ENCODE data around the gene C12orf57. TPM values are rescaled to one million over a fixed set of nuclear protein-coding genes. Genes with fewer than 3 reads are reported as not detected.

C12orf57 gene
- total RNA-seq, 4 donors from 2014 or later, result 280 to 555 (median 413) TPM

- ATAC-seq (ENCODE audit: low FRiP score) (no peak), DNase-seq (ENCODE audit: low spot score) (no peak)
- TF ChIP-seq CTCF (IDR thresholded peaks at IDR 0.05), result no peak
Observed at GRCh38 chr12:6955108-6956020, 11.5 kb downstream of the C12orf57 start.

DNA sequence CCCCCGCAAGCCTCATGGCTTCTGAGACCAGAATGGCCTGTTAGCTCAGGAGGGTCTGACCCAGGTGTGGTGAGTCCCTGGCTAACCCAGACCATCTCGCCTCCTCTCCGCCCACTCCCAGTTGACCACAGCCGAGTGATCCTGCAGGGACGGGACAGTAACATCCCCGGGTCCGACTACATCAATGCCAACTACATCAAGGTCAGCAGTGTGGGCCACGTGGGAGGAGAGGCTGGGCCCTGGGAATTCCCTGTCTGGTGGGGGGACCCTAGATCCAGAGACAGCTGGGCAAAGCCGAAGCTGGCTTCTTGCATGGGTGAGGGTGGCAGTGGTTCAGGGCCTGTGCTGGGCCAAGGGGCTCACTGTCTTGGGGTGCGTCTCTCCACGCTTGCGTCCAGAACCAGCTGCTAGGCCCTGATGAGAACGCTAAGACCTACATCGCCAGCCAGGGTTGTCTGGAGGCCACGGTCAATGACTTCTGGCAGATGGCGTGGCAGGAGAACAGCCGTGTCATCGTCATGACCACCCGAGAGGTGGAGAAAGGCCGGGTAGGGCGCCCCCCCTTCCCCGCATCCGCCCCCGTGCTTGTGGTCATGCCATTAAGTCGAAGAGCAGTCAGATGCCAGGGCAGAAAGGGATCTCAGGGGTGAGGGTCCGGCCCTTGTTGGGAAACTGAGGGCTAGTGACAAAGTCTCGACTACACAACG lies 12.4 kb downstream of the C12orf57 start:
- TF ChIP-seq CTCF (IDR thresholded peaks at IDR 0.05), result no peak
- ATAC-seq (ENCODE audit: low FRiP score), result no peak
- DNase-seq (ENCODE audit: low spot score), result no peak

DNA sequence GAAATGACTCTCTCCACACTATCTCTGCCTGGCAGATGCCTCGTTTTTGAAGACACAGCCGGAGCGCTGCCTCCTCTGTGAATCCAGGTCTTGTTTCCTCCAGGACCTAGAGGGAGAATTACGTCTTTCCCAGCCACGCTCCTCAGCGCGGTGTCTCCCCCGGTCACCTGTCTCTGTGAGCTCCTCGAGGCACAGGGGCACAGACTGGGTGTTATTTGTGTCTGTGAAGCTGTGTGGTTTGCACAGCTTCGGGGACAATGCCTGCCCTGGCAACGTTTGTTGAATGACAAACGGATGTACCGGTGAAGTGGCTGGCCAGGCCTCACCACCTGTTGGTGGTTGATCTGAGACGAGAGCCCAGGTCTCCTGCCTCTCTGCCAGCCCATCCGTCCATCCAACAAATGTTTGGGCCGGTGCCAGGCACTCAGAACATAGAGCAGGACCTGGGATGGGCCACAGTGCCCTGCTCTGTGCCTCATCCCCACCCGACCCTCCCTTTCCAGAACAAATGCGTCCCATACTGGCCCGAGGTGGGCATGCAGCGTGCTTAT lies 13.4 kb downstream of the C12orf57 start:
- DNase-seq (ENCODE audit: low spot score) (no peak), ATAC-seq (ENCODE audit: low FRiP score) (no peak)
- TF ChIP-seq CTCF (IDR thresholded peaks at IDR 0.05), result no peak

GRCh38 chr12:6957741-6958608 lies 14.2 kb downstream of the C12orf57 start:
- TF ChIP-seq CTCF (IDR thresholded peaks at IDR 0.05), result no peak
- ATAC-seq (ENCODE audit: low FRiP score), result no peak
- no peak for DNase-seq (ENCODE audit: low spot score)

- DNase-seq (ENCODE audit: low spot score), result no peak
- ATAC-seq (ENCODE audit: low FRiP score), result no peak
- no peak for TF ChIP-seq CTCF (IDR thresholded peaks at IDR 0.05)
Observed at GRCh38 chr12:6958609-6959057, 14.8 kb downstream of the C12orf57 start.

- ATAC-seq (ENCODE audit: low FRiP score) (no peak), DNase-seq (ENCODE audit: low spot score) (no peak)
- TF ChIP-seq CTCF (IDR thresholded peaks at IDR 0.05), result no peak
Observed at GRCh38 chr12:6959058-6959804, 15.4 kb downstream of the C12orf57 start.

Data from omental fat pad (tissue), 4 donors.